ENCODE measurements around the gene MCC.

The MCC gene

GRCh38 chr5:113057557-113057984 is 430.7 kb downstream of the MCC start:
- TF ChIP-seq ZNF384 (IDR thresholded peaks at IDR 0.05) (no peak), CTBP1 (IDR thresholded peaks at IDR 0.05; ENCODE audit: borderline replicate concordance) (no peak), BHLHE40 (IDR thresholded peaks at IDR 0.05; ENCODE audit: borderline replicate concordance) (no peak), ARNT (IDR thresholded peaks at IDR 0.05) (no peak), HDGF (IDR thresholded peaks at IDR 0.05; ENCODE audit: borderline replicate concordance) (no peak), LEF1 (IDR thresholded peaks at IDR 0.05; ENCODE audit: borderline replicate concordance) (no peak), FOXK2 (IDR thresholded peaks at IDR 0.05) (no peak), SP1 (IDR thresholded peaks at IDR 0.05) (no peak), NFRKB (IDR thresholded peaks at IDR 0.05) (no peak), FOXM1 (IDR thresholded peaks at IDR 0.05; ENCODE audit: borderline replicate concordance) (no peak), L3MBTL2 (conservative IDR thresholded peaks at IDR 0.05) (no peak), ELF4 (IDR thresholded peaks at IDR 0.05) (no peak), TARDBP (IDR thresholded peaks at IDR 0.05) (no peak), FOXA1 (IDR thresholded peaks at IDR 0.05) (no peak), PKNOX1 (IDR thresholded peaks at IDR 0.05) (no peak), SUZ12 (IDR thresholded peaks at IDR 0.05) (no peak)
- DNase-seq (ENCODE audit: extremely low spot score), result no peak
- CTCF ChIA-PET, result interaction anchor here (0.7 kb wide), 1 partner anchor 251 kb away, joined by 5 read pairs; no protein-coding TSS in a partner anchor
- POLR2A ChIA-PET, result no interaction called here

- TF ChIP-seq CTBP1 (IDR thresholded peaks at IDR 0.05; ENCODE audit: borderline replicate concordance), result no peak
- TF ChIP-seq HDGF (IDR thresholded peaks at IDR 0.05; ENCODE audit: borderline replicate concordance), result no peak
- no peak for TF ChIP-seq ELF4 (IDR thresholded peaks at IDR 0.05)
- no peak for TF ChIP-seq PKNOX1 (IDR thresholded peaks at IDR 0.05)
- TF ChIP-seq NFRKB (IDR thresholded peaks at IDR 0.05), result no peak
- no peak for TF ChIP-seq SP1 (IDR thresholded peaks at IDR 0.05)
- TF ChIP-seq LEF1 (IDR thresholded peaks at IDR 0.05; ENCODE audit: borderline replicate concordance), result no peak
- no peak for TF ChIP-seq TARDBP (IDR thresholded peaks at IDR 0.05)
- TF ChIP-seq BHLHE40 (IDR thresholded peaks at IDR 0.05; ENCODE audit: borderline replicate concordance), result no peak
- TF ChIP-seq FOXM1 (IDR thresholded peaks at IDR 0.05; ENCODE audit: borderline replicate concordance), result no peak
- ChIA-PET POLR2A (no interaction called here), CTCF (no interaction called here)
- DNase-seq (ENCODE audit: extremely low spot score), result no peak
These were observed 431.3 kb downstream of the MCC start for GRCh38 chr5:113056988-113057387.

GRCh38 chr5:113054899-113055298 is 433.4 kb downstream of the MCC start:
- POLR2A ChIA-PET, result no interaction called here
- TF ChIP-seq BHLHE40 (IDR thresholded peaks at IDR 0.05; ENCODE audit: borderline replicate concordance), result no peak
- no peak for TF ChIP-seq ZNF384 (IDR thresholded peaks at IDR 0.05)
- TF ChIP-seq CTBP1 (IDR thresholded peaks at IDR 0.05; ENCODE audit: borderline replicate concordance), result no peak
- no peak for TF ChIP-seq LEF1 (IDR thresholded peaks at IDR 0.05; ENCODE audit: borderline replicate concordance)
- no peak for TF ChIP-seq SUZ12 (IDR thresholded peaks at IDR 0.05)
- TF ChIP-seq L3MBTL2 (conservative IDR thresholded peaks at IDR 0.05), result no peak
- TF ChIP-seq FOXM1 (IDR thresholded peaks at IDR 0.05; ENCODE audit: borderline replicate concordance), result no peak
- TF ChIP-seq FOXK2 (IDR thresholded peaks at IDR 0.05), result no peak
- no peak for TF ChIP-seq SP1 (IDR thresholded peaks at IDR 0.05)
- TF ChIP-seq ELF4 (IDR thresholded peaks at IDR 0.05), result no peak
- no peak for TF ChIP-seq PKNOX1 (IDR thresholded peaks at IDR 0.05)
- no peak for TF ChIP-seq NFRKB (IDR thresholded peaks at IDR 0.05)
- no peak for TF ChIP-seq HDGF (IDR thresholded peaks at IDR 0.05; ENCODE audit: borderline replicate concordance)
- no peak for TF ChIP-seq TARDBP (IDR thresholded peaks at IDR 0.05)
- CTCF ChIA-PET, result no interaction called here
- DNase-seq (ENCODE audit: extremely low spot score), result no peak

- TF ChIP-seq L3MBTL2 (conservative IDR thresholded peaks at IDR 0.05), result no peak
- no peak for TF ChIP-seq TARDBP (IDR thresholded peaks at IDR 0.05)
- TF ChIP-seq SP1 (IDR thresholded peaks at IDR 0.05), result no peak
- no peak for TF ChIP-seq LEF1 (IDR thresholded peaks at IDR 0.05; ENCODE audit: borderline replicate concordance)
- TF ChIP-seq NFRKB (IDR thresholded peaks at IDR 0.05), result no peak
- no peak for TF ChIP-seq ELF4 (IDR thresholded peaks at IDR 0.05)
- no peak for TF ChIP-seq ARNT (IDR thresholded peaks at IDR 0.05)
- TF ChIP-seq BHLHE40 (IDR thresholded peaks at IDR 0.05; ENCODE audit: borderline replicate concordance), result no peak
- no peak for TF ChIP-seq FOXA1 (IDR thresholded peaks at IDR 0.05)
- no peak for TF ChIP-seq FOXM1 (IDR thresholded peaks at IDR 0.05; ENCODE audit: borderline replicate concordance)
- no peak for TF ChIP-seq HDGF (IDR thresholded peaks at IDR 0.05; ENCODE audit: borderline replicate concordance)
- TF ChIP-seq CTBP1 (IDR thresholded peaks at IDR 0.05; ENCODE audit: borderline replicate concordance), result no peak
- TF ChIP-seq PKNOX1 (IDR thresholded peaks at IDR 0.05), result no peak
- TF ChIP-seq ZNF384 (IDR thresholded peaks at IDR 0.05), result no peak
- TF ChIP-seq SUZ12 (IDR thresholded peaks at IDR 0.05), result no peak
- no peak for TF ChIP-seq FOXK2 (IDR thresholded peaks at IDR 0.05)
- POLR2A ChIA-PET, result no interaction called here
- DNase-seq (ENCODE audit: extremely low spot score), result no peak
- CTCF ChIA-PET, result interaction anchor here (0.5 to 1.3 kb wide), 2 partner anchors 13 to 20 kb away, joined by 3 read pairs; no protein-coding TSS in a partner anchor
These were observed 434.7 kb downstream of the MCC start for GRCh38 chr5:113053511-113053995.

- TF ChIP-seq ARNT (IDR thresholded peaks at IDR 0.05), result no peak
- POLR2A ChIA-PET, result no interaction called here
- DNase-seq (ENCODE audit: extremely low spot score), result no peak
- CTCF ChIA-PET, result interaction anchor here (0.9 kb wide), 1 partner anchor 109 kb away, joined by 3 read pairs; no protein-coding TSS in a partner anchor
These were observed 436.0 kb downstream of the MCC start for GRCh38 chr5:113052041-113052795.
